Thoracic aorta (tissue), 2 donors: ENCODE measurements around the gene RNF135. TPM values are rescaled to one million over a fixed set of nuclear protein-coding genes. Genes with fewer than 3 reads are reported as not detected.

ENCODE experiments used
- ATAC-seq: fragments of 150-250 bp; one replicate; pipeline ENCODE4 v1.8.0; 2017; ENCODE audit warnings: low read depth; ENCODE audit not compliant: insufficient number of reproducible peaks, low FRiP score
- DNase-seq: peaks from one replicate; pipeline ENCODE4 v3.0.0-alpha.2; 2020; ENCODE audit warnings: low spot score
- H3K27ac ChIP-seq, 2 donors: fragments of 200-600 bp; sonication (generic); 1 replicate in 1 of 2; 2 replicates in 1 of 2; pipeline ENCODE4 v1.5.1; 2016; ENCODE audit warnings: mild to moderate bottlenecking in 2 of 2, moderate library complexity in 2 of 2
- H3K27me3 ChIP-seq: fragments of 200-600 bp; sonication (generic); replicated peaks from 2 replicates; pipeline ENCODE4 v1.6.0; 2016; ENCODE audit warnings: mild to moderate bottlenecking; ENCODE audit not compliant: insufficient read depth
- H3K36me3 ChIP-seq: fragments of 200-600 bp; sonication (generic); one replicate; pipeline ENCODE4 v1.5.1; 2016
- H3K4me1 ChIP-seq, 2 donors: fragments of 200-600 bp; sonication (generic); 1 replicate in 1 of 2; 2 replicates in 1 of 2; pipeline versions ENCODE4 v1.5.1 to v1.6.0; 2016; ENCODE audit warnings: low read depth in 2 of 2, mild to moderate bottlenecking in 1 of 2; ENCODE audit not compliant: control insufficient read depth in 1 of 2
- H3K4me3 ChIP-seq: fragments of 200-600 bp; sonication (generic); 2 replicates; pipeline ENCODE4 v1.5.1; 2016; ENCODE audit warnings: mild to moderate bottlenecking
- H3K9me3 ChIP-seq: fragments of 200-600 bp; sonication (generic); 2 replicates; pipeline ENCODE4 v1.5.1; 2016
- CTCF ChIP-seq: fragments of 200-600 bp; sonication (generic); IDR thresholded peaks from one replicate; pipeline ENCODE4 v1.5.1; 2019; ENCODE audit warnings: antibody characterized with exemption
- total RNA-seq, 2 donors: library from RNA; depleted of rRNA; stranded (reverse); fragments of >200 nt; gene quantifications; one replicate each; pipeline versions ENCODE4 v1.1.0 to v1.2.3, GENCODE V29; 2016

Gene RNF135, protein sequence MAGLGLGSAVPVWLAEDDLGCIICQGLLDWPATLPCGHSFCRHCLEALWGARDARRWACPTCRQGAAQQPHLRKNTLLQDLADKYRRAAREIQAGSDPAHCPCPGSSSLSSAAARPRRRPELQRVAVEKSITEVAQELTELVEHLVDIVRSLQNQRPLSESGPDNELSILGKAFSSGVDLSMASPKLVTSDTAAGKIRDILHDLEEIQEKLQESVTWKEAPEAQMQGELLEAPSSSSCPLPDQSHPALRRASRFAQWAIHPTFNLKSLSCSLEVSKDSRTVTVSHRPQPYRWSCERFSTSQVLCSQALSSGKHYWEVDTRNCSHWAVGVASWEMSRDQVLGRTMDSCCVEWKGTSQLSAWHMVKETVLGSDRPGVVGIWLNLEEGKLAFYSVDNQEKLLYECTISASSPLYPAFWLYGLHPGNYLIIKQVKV
- total RNA-seq: 10 to 100 TPM; 37.7 to 45.8 TPM

DNA sequence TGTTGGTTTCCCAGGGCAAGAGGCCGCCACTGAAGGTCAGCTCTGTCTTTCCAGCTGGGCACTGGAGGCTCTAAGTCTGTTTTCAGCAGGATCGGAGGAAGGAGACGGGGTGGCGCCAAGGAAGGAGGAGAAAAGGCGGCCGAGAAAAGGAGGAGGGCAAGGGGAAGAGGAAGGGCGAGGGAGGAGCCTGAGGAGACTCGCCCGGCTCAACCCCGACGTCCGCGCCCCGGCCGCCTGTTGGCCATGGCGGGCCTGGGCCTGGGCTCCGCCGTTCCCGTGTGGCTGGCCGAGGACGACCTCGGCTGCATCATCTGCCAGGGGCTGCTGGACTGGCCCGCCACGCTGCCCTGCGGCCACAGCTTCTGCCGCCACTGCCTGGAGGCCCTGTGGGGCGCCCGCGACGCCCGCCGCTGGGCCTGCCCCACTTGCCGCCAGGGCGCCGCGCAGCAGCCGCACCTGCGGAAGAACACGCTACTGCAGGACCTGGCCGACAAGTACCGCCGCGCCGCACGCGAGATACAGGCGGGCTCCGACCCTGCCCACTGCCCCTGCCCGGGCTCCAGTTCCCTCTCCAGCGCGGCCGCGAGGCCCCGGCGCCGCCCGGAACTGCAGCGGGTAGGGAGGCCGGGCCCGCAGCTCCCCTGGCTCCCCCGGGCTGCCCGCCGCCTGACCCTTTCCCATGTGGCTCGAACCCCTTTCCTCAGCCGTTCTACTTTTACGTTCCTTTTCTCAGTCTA, at the start of gene RNF135:
TSS of gene RNF135 (plus strand) at position 209 of the 737 bp plus-strand sequence. CDS start at position 244, 35 bp downstream.
- H3K4me3 ChIP-seq: peak within 1 kb of the TSS; percentile 89
- no peaks in the 10 kb centered on the region for H3K9me3 ChIP-seq
- DNase-seq (peak; percentile 64), ATAC-seq (peak; percentile 83)
- peak within 1 kb of the TSS; percentile 80 to 92 for H3K27ac ChIP-seq
- peak; percentile 59 for TF ChIP-seq CTCF
- no peaks in the 10 kb centered on the region for H3K27me3 ChIP-seq
- no peaks in the 10 kb centered on the region for H3K36me3 ChIP-seq
- peaks cover 17 to 25% of the 10 kb centered on the region in 2 donors for H3K4me1 ChIP-seq

DNA sequence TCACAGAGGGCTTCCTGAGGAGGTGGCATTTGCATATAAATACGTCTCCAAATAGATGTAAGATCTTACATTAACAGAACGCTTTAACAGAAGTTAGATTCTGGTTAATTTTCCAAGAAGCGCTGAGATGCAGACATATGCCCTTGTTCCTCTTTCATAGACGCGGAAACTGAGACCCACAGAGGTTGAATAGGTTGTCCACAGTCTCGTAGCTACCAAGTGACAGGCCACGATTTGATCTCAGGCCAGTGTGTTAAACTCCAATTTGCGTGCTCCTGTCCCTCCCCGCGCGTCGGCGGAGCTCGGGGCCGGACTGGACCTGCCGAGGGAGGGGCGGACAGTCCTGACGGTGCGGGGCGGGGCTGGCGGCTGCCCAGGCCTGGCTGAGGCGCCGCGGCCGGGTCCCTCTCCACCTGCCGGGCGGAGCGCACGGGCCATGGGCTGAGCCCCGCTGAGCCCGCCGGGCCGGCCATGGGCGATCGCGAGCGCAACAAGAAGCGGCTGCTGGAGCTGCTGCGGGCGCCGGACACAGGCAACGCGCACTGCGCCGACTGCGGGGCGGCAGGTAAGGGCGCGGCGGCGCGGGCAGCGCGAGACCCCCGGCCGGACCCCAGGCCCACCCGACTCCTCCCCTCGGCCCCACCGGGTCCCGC, 49.2 kb upstream of the RNF135 start, which contains the start of gene ADAP2:
TSS of gene ADAP2 (plus strand) at position 402 of the 653 bp plus-strand sequence. CDS start at position 472, 70 bp downstream.
- Histone ChIP-seq H3K4me3 (peak within 1 kb of the TSS; percentile 74), H3K27ac (no peak within 1 kb of the TSS), H3K36me3 (no peaks in the 10 kb centered on the region), H3K9me3 (no peaks in the 10 kb centered on the region), H3K4me1 (peaks cover 10 to 17% of the 10 kb centered on the region in 2 donors), H3K27me3 (no peaks in the 10 kb centered on the region)
- ATAC-seq (no peak), DNase-seq (no peak)
- no peak for TF ChIP-seq CTCF

- Histone ChIP-seq H3K36me3 (no peaks in the 10 kb centered on the region), H3K4me1 (peaks cover 10 to 17% of the 10 kb centered on the region in 2 donors), H3K4me3 (peak overlapping the region; percentile 74), H3K27ac (no peak overlapping the region), H3K9me3 (no peaks in the 10 kb centered on the region), H3K27me3 (no peaks in the 10 kb centered on the region)
- no peak for TF ChIP-seq CTCF
- ATAC-seq (no peak), DNase-seq (no peak)
Observed at GRCh38 chr17:30922235-30923030, 48.4 kb upstream of the RNF135 start.

DNA sequence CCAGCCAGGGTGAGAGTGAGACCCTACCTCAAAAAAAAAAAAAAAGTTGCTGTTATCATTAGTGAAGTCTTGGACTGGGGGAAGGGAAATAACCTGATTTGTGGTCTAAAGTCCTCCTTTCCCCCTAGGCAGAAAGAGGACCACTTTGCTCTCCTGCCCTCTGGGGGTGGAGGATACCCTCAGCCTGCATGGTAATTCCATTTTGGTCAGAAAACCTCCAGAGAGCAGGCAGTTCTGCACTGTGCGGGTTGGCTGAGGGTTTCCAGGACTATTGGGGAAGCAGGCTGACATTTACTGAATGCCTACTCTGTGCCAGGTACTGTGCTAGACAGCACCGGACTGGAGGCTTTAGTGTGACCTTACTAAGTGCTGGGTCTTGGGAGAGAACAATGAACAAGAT, 46.5 kb upstream of the RNF135 start:
- Histone ChIP-seq H3K27ac (no peak overlapping the region), H3K27me3 (no peaks in the 10 kb centered on the region), H3K36me3 (no peaks in the 10 kb centered on the region), H3K4me3 (no peak overlapping the region), H3K4me1 (peaks cover 10 to 17% of the 10 kb centered on the region in 2 donors), H3K9me3 (no peaks in the 10 kb centered on the region)
- no peak for ATAC-seq
- DNase-seq: no peak
- TF ChIP-seq CTCF: no peak
